ENCODE measurements around the gene PLPP7. TPM values are rescaled to one million over a fixed set of nuclear protein-coding genes. Genes with fewer than 3 reads are reported as not detected.
A peak's percentile ranks its signal among the peaks of the same experiment; 100 is the strongest.
"Not testable (repeated sequence)": the region's sequence is repeated elsewhere in the genome, so short reads cannot be mapped to it uniquely, and the experiment has no call there.

Gene PLPP7
- polyA plus RNA-seq = under 1 TPM; 0.47 to 0.73 TPM

DNA sequence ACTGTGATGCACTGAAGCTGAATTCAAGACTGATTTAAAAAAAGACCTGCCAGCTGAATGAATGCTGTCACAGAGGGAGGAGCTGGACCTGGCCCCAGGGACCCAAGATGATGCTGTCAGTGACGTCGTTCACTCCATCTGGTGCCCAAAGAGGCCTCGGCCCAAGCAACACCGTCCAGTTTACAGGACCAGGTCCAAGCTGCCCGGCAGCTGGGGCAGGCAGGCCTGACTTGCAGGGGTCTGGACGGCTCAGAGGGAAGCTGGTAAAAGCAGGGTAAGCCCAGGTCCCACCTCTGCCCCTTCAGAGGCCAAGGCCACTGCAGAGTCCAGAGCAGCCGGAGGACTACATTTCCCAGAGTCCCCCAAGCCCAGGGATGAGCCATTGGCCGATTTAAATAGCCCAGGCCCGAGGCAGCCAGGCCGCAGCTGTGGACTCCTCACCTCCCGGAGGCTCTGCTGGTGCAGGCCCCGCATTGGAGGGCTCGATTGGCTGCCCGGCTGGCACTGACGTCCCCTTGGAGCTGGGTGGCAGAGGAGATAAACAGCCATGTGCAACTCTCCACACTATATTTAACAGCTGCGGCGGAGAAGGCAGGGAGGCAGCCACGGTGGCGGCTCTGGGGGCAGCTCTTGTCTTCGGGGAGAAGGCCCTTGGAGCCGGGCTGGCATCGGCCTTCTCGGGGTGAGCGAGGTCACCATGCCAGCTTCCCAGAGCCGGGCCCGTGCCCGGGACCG is at the start of gene PLPP7:
Gene PLPP7 (plus strand): TSS at position 423 of the 735 bp plus-strand sequence. CDS start 275 bp downstream, at position 698.
- Histone ChIP-seq H3K27ac (ENCODE audit: low read depth in 2 of 2, low read length in 1 of 2) (no peak within 1 kb of the TSS), H3K9me3 (ENCODE audit: control insufficient read depth in 2 of 2, insufficient read depth in 1 of 2, low read depth in 1 of 2, low read length in 1 of 2) (no peaks in the 10 kb centered on the region), H3K4me3 (ENCODE audit: low read depth in 1 of 2, low read length in 2 of 2) (peak within 1 kb of the TSS in 1 of 2 donors; percentile 41), H3K27me3 (ENCODE audit: control insufficient read depth in 1 of 2, insufficient read depth in 2 of 2, low read length in 2 of 2) (no peaks in the 10 kb centered on the region), H3K36me3 (ENCODE audit: control insufficient read depth in 2 of 2, insufficient read depth in 2 of 2, low read length in 1 of 2) (no peaks in the 10 kb centered on the region), H3K4me1 (ENCODE audit: control insufficient read depth in 2 of 2, insufficient read depth in 2 of 2, low read length in 1 of 2) (peaks cover 0 to 1% of the 10 kb centered on the region in 2 donors)
- 52 to 56% methylated on average over 28 of the region's 28 CpGs for WGBS, 2 donors

DNA sequence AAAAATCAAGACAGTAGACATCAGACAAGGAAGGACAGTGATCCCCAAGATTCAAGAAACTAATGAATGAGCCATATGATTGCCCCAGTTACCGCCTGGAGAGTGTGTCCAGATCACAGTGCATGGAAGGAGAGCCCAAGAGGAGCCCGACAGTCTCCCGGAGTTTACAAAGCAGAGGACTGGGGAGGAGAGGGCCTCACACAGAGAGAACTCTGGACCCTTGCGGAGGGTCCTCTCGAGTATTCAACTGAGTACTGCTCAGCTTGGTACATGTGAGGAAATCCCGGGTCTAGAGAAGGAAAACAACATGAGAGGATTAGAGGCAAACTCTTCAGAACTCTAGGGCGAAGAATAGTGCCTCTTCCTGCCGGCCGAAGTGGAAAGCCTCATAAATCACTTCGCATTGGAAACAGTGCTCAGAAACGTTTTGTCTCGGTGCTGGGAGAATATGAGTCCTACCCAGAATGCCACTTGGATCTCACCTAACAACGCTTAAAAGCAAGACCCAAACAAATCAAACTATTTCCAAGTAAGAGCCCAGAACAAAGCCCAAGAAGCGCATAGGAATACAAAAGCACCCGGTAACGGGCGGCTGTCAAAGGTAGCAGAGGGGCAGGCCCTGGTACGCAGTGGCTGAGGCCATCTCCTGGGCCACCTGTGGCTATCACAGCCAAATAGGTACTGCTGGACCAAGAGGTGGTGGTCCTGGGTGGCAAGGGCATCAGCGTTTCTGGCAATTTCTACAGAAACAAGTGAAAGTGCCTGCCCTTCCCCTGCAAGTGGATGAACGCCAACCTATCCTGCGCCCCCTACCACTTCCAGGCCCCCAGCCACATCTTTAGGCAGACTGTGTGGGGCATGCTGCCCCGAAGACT is 49.2 kb upstream of the PLPP7 start:
- Histone ChIP-seq H3K4me3 (ENCODE audit: low read depth in 1 of 2, low read length in 2 of 2) (no peak overlapping the region), H3K9me3 (ENCODE audit: control insufficient read depth in 2 of 2, insufficient read depth in 1 of 2, low read depth in 1 of 2, low read length in 1 of 2) (no peaks in the 10 kb centered on the region), H3K27ac (ENCODE audit: low read depth in 2 of 2, low read length in 1 of 2) (no peak overlapping the region), H3K27me3 (ENCODE audit: control insufficient read depth in 1 of 2, insufficient read depth in 2 of 2, low read length in 2 of 2) (no peaks in the 10 kb centered on the region), H3K4me1 (ENCODE audit: control insufficient read depth in 2 of 2, insufficient read depth in 2 of 2, low read length in 1 of 2) (peaks cover 7 to 8% of the 10 kb centered on the region in 2 donors), H3K36me3 (ENCODE audit: control insufficient read depth in 2 of 2, insufficient read depth in 2 of 2, low read length in 1 of 2) (peaks cover 0 to 4% of the 10 kb centered on the region in 2 donors)
- WGBS, 2 donors = 77 to 80% methylated on average over 22 of the region's 22 CpGs

DNA sequence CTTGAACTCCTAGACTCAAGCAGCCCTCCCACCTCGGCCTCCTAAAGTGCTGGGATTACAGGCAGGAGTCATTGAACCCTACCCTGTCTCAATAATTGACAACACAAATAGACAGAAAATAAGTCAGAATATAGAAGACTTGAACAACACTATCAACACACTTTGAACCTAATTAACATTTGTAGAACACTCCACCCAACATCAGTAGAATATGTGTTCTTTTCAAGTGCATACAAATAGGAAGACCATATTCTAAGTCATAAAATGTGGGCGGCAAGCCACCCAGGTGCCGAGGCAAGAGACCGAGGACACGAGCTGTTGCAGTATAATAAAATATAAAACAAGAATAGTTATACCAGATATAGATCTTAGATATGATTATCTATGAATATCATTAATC is 45.2 kb upstream of the PLPP7 start:
- WGBS, 2 donors = 88 to 95% methylated on average over 5 of the region's 5 CpGs

DNA sequence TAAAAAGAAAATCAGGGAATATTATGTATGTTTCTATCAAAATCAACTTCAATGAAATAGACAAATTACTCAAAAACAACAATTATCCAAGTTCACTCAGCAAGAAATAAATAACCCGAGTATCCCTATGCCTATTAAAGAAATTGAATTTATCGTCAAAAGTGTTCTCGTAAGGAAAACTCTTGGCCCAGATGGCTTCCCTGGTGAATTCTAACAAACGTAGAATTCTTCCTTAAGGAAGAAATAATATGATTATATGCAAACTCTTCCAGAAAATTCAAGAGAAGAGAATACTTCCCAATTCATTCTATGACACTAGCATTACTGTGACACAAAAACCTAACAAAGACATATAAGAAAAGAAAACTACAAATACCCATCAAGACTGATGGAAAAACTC is 42.9 kb upstream of the PLPP7 start:
- no peak overlapping the region for H3K4me3 ChIP-seq (ENCODE audit: low read depth in 1 of 2, low read length in 2 of 2)
- H3K36me3 ChIP-seq (ENCODE audit: control insufficient read depth in 2 of 2, insufficient read depth in 2 of 2, low read length in 1 of 2) = no peaks in the 10 kb centered on the region
- no peaks in the 10 kb centered on the region for H3K4me1 ChIP-seq (ENCODE audit: control insufficient read depth in 2 of 2, insufficient read depth in 2 of 2, low read length in 1 of 2)
- no peaks in the 10 kb centered on the region for H3K9me3 ChIP-seq (ENCODE audit: control insufficient read depth in 2 of 2, insufficient read depth in 1 of 2, low read depth in 1 of 2, low read length in 1 of 2)
- H3K27me3 ChIP-seq (ENCODE audit: control insufficient read depth in 1 of 2, insufficient read depth in 2 of 2, low read length in 2 of 2) = no peaks in the 10 kb centered on the region
- WGBS, 2 donors = 77 to 88% methylated on average over 4 of the region's 4 CpGs
- H3K27ac ChIP-seq (ENCODE audit: low read depth in 2 of 2, low read length in 1 of 2) = no peak overlapping the region

More for the DNA sequence above, 45.2 kb upstream of the PLPP7 start:
- not testable (repeated sequence) for H3K36me3 ChIP-seq (ENCODE audit: control insufficient read depth in 2 of 2, insufficient read depth in 2 of 2, low read length in 1 of 2); H3K4me3 ChIP-seq (ENCODE audit: low read depth in 1 of 2, low read length in 2 of 2); H3K4me1 ChIP-seq (ENCODE audit: control insufficient read depth in 2 of 2, insufficient read depth in 2 of 2, low read length in 1 of 2); H3K27me3 ChIP-seq (ENCODE audit: control insufficient read depth in 1 of 2, insufficient read depth in 2 of 2, low read length in 2 of 2); H3K27ac ChIP-seq (ENCODE audit: low read depth in 2 of 2, low read length in 1 of 2); H3K9me3 ChIP-seq (ENCODE audit: control insufficient read depth in 2 of 2, insufficient read depth in 1 of 2, low read depth in 1 of 2, low read length in 1 of 2)

DNA sequence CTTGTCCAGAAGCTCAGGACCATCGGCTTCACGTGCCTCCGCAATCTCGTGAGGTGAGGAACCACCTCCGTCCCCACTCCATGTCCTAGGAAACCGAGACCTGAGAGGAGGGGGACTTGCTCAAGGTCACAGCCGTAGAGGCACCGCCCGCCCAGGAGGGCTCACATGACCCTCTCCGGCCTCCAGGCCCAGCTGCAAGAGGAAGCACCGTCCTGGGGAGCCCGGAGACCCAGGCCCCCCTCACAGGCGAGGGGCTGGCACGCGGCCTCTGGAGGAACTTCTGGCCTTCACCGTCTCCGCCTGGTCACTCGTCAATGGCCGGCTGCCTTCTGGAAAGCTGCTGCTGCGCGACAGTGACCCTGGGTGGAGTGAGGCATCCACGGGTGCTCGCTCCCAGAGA is 37.4 kb upstream of the PLPP7 start:
- WGBS, 2 donors = 83 to 89% methylated on average over 22 to 23 of the region's 23 CpGs
- peak overlapping the region in 1 of 2 donors; percentile 9 for H3K4me3 ChIP-seq (ENCODE audit: low read depth in 1 of 2, low read length in 2 of 2)
- no peaks in the 10 kb centered on the region for H3K36me3 ChIP-seq (ENCODE audit: control insufficient read depth in 2 of 2, insufficient read depth in 2 of 2, low read length in 1 of 2)
- H3K9me3 ChIP-seq (ENCODE audit: control insufficient read depth in 2 of 2, insufficient read depth in 1 of 2, low read depth in 1 of 2, low read length in 1 of 2) = no peaks in the 10 kb centered on the region
- H3K27me3 ChIP-seq (ENCODE audit: control insufficient read depth in 1 of 2, insufficient read depth in 2 of 2, low read length in 2 of 2) = no peaks in the 10 kb centered on the region
- H3K4me1 ChIP-seq (ENCODE audit: control insufficient read depth in 2 of 2, insufficient read depth in 2 of 2, low read length in 1 of 2) = peaks cover 0 to 5% of the 10 kb centered on the region in 2 donors
- H3K27ac ChIP-seq (ENCODE audit: low read depth in 2 of 2, low read length in 1 of 2) = peak overlapping the region in 1 of 2 donors; percentile 67

DNA sequence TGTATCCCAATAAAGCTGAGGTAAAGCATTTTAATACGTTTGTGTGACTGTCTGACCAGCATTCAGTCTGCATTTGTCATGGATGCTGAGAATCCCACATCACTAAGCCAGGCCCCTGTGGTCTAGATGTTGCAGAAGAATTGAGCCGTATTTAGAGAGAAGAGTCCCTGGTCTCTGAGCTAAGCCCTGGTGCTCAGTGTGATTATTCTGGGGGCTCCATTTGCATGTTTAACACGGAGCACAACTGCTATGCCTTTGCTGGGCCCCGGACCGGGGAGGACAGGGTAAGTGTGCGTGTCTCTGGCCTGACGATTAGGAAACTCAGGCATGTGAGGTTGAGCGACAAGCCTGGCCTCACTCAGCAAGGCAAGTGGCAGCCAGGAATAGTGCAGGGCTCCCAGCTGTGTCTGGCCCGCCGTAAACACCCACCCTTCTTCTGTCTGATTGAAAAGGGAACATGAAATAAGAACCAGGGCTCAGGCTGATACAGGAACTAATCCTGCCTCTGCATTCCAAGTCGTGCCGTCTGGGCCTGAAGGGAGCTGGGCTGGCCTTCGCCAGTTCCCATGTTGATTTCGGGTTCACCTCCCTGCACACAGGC is 35.5 kb upstream of the PLPP7 start:
- no peaks in the 10 kb centered on the region for H3K27me3 ChIP-seq (ENCODE audit: control insufficient read depth in 1 of 2, insufficient read depth in 2 of 2, low read length in 2 of 2)
- H3K4me1 ChIP-seq (ENCODE audit: control insufficient read depth in 2 of 2, insufficient read depth in 2 of 2, low read length in 1 of 2) = peaks cover 0 to 5% of the 10 kb centered on the region in 2 donors
- no peaks in the 10 kb centered on the region for H3K9me3 ChIP-seq (ENCODE audit: control insufficient read depth in 2 of 2, insufficient read depth in 1 of 2, low read depth in 1 of 2, low read length in 1 of 2)
- 75 to 78% methylated on average over 14 of the region's 14 CpGs for WGBS, 2 donors
- no peaks in the 10 kb centered on the region for H3K36me3 ChIP-seq (ENCODE audit: control insufficient read depth in 2 of 2, insufficient read depth in 2 of 2, low read length in 1 of 2)
- H3K27ac ChIP-seq (ENCODE audit: low read depth in 2 of 2, low read length in 1 of 2) = peak overlapping the region in 1 of 2 donors; percentile 26
- H3K4me3 ChIP-seq (ENCODE audit: low read depth in 1 of 2, low read length in 2 of 2) = no peak overlapping the region

DNA sequence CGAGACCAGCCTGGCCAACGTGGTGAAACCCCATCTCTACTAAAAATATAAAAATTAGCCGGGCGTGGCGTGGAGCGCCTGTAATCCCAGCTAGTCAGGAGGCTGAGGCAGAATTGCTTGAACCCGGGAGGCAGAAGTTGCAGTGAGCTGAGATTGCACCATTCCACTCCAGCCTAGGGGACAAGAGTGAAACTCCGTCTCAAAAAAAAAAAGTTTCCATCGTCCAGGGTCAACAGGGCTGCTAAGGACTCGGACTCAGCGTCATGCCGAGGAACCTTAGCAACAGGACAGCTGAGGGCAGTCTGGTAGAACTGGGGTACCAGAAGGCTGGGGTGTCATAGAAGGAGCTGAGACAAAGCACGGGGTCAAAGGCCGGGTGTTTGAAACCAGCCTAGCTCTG is 34.9 kb upstream of the PLPP7 start:
- peaks cover 0 to 5% of the 10 kb centered on the region in 2 donors for H3K4me1 ChIP-seq (ENCODE audit: control insufficient read depth in 2 of 2, insufficient read depth in 2 of 2, low read length in 1 of 2)
- H3K4me3 ChIP-seq (ENCODE audit: low read depth in 1 of 2, low read length in 2 of 2) = no peak overlapping the region
- H3K27me3 ChIP-seq (ENCODE audit: control insufficient read depth in 1 of 2, insufficient read depth in 2 of 2, low read length in 2 of 2) = no peaks in the 10 kb centered on the region
- 89 to 92% methylated on average over 14 of the region's 14 CpGs for WGBS, 2 donors
- H3K27ac ChIP-seq (ENCODE audit: low read depth in 2 of 2, low read length in 1 of 2) = peak overlapping the region in 1 of 2 donors; percentile 14
- H3K36me3 ChIP-seq (ENCODE audit: control insufficient read depth in 2 of 2, insufficient read depth in 2 of 2, low read length in 1 of 2) = no peaks in the 10 kb centered on the region
- no peaks in the 10 kb centered on the region for H3K9me3 ChIP-seq (ENCODE audit: control insufficient read depth in 2 of 2, insufficient read depth in 1 of 2, low read depth in 1 of 2, low read length in 1 of 2)

DNA sequence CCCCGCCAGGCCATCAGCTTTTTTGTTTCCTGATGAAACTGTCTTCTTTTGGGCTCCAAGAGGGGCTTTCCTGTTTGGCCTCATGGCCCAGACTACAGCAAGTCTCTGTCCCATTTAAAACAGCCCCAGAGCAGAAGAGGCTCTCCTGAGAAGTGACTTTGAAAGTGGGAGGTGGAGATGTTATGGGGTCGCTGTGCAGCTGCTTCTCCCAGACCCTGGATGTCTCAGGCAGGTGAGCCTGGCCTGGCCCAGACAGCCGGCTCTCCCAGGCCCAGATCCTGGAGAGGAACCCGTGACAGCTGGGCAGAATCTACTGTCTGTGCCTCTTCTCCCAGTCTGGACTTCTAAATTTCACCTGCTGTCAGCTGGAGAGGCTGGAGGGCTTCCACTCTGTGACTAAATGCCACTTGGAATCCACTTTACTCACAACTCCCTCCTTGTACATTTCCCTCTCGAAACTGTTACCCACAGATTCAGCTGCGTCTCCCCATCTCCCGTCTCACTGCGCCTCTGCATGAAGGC is 33.8 kb upstream of the PLPP7 start:
- H3K27ac ChIP-seq (ENCODE audit: low read depth in 2 of 2, low read length in 1 of 2) = peak overlapping the region; percentile 54 to 62
- no peaks in the 10 kb centered on the region for H3K9me3 ChIP-seq (ENCODE audit: control insufficient read depth in 2 of 2, insufficient read depth in 1 of 2, low read depth in 1 of 2, low read length in 1 of 2)
- WGBS, 2 donors = 68 to 70% methylated on average over 8 of the region's 8 CpGs
- no peak overlapping the region for H3K4me3 ChIP-seq (ENCODE audit: low read depth in 1 of 2, low read length in 2 of 2)
- H3K4me1 ChIP-seq (ENCODE audit: control insufficient read depth in 2 of 2, insufficient read depth in 2 of 2, low read length in 1 of 2) = peaks cover 0 to 5% of the 10 kb centered on the region in 2 donors
- H3K27me3 ChIP-seq (ENCODE audit: control insufficient read depth in 1 of 2, insufficient read depth in 2 of 2, low read length in 2 of 2) = no peaks in the 10 kb centered on the region
- H3K36me3 ChIP-seq (ENCODE audit: control insufficient read depth in 2 of 2, insufficient read depth in 2 of 2, low read length in 1 of 2) = peaks cover 0 to 1% of the 10 kb centered on the region in 2 donors

DNA sequence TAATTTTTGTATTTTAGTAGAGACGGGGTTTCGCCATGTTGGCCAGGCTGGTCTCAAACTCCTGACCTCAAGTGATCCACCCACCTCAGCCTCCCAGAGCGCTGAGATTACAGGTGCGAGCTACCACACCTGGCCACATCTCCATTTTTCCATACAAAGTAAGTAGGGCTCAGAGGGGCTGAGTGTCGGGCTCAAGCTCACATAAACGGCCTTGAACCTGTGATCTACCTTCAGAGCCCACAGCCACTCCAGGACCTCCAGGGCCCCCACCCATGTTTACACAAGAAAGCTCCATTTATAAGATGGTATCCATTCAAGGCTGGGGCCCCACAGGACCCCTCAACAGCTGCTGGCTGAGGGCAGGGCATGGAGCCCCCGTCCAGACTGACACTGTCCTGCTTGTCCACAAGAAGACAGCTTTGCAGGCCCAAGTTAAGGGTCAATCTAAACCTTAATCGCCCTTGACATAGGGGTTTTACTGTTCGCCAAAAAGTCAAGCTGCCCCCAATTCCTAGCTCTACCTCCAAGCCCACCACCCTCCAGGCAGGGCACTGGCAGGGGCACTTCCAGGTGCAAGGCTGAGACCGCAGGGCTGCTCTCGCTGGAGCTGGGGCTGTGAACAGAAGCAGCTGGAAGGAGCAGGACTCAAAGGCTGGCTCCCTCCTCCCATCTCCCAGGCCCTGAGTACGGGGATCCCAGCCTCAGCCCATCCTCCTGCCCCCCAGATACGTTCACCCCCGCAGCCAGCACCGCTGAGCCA is 32.1 kb upstream of the PLPP7 start:
- Histone ChIP-seq H3K4me1 (ENCODE audit: control insufficient read depth in 2 of 2, insufficient read depth in 2 of 2, low read length in 1 of 2) (peaks cover 0 to 3% of the 10 kb centered on the region in 2 donors), H3K9me3 (ENCODE audit: control insufficient read depth in 2 of 2, insufficient read depth in 1 of 2, low read depth in 1 of 2, low read length in 1 of 2) (no peaks in the 10 kb centered on the region), H3K27ac (ENCODE audit: low read depth in 2 of 2, low read length in 1 of 2) (no peak overlapping the region), H3K4me3 (ENCODE audit: low read depth in 1 of 2, low read length in 2 of 2) (no peak overlapping the region), H3K36me3 (ENCODE audit: control insufficient read depth in 2 of 2, insufficient read depth in 2 of 2, low read length in 1 of 2) (peaks cover 0 to 4% of the 10 kb centered on the region in 2 donors), H3K27me3 (ENCODE audit: control insufficient read depth in 1 of 2, insufficient read depth in 2 of 2, low read length in 2 of 2) (no peaks in the 10 kb centered on the region)
- 83 to 93% methylated on average over 15 of the region's 15 CpGs for WGBS, 2 donors
